Body of pancreas (tissue), 4 donors: Measurements from ENCODE around the gene SPOCK1.

Experiments used
- CTCF ChIP-seq, 7 experiments: fragments of 450-650 bp in 4 of 7; fragments of 200-600 bp in 3 of 7; sonication (generic) in 3 of 7; IDR thresholded peaks; one replicate each; pipeline ENCODE4 v1.5.1; 2016 to 2019; ENCODE audit warnings: antibody characterized with exemption in 7 of 7
- POLR2A ChIP-seq, 3 donors: fragments of 450-650 bp; IDR thresholded peaks; one replicate each; pipeline ENCODE4 v1.6.1; 2016; ENCODE audit warnings: antibody characterized with exemption in 3 of 3, mild to moderate bottlenecking in 2 of 3

- TF ChIP-seq POLR2A (IDR thresholded peaks at IDR 0.05) (no peak), CTCF (IDR thresholded peaks at IDR 0.05) (no peak)
These were observed 571.6 kb downstream of the SPOCK1 start for GRCh38 chr5:136927571-136927970.
